HEK293T (cell line): ENCODE results near the gene OVCH1.

Experiments
- CTCF ChIA-PET: fragments of 350-600 bp; formaldehyde crosslinking; extraction: SDS; loops from one replicate; lab custom pipeline; 2021; ENCODE audit warnings: antibody characterized with exemption, inconsistent platforms; lab: Yijun Ruan, JAX
- POLR2A ChIA-PET: fragments of 350-600 bp; formaldehyde crosslinking; extraction: SDS; loops from one replicate; lab custom pipeline; 2020; ENCODE audit warnings: antibody characterized with exemption, inconsistent platforms; lab: Yijun Ruan, JAX
- DNase-seq: peaks from one replicate; pipeline ENCODE4 v3.0.0; 2012; ENCODE audit warnings: mixed read lengths; ENCODE audit errors: extremely low spot score
- ARNT ChIP-seq: fragments of 450-650 bp; IDR thresholded peaks from 2 replicates; pipeline ENCODE4 v1.6.1; 2017; ENCODE audit warnings: mild to moderate bottlenecking
- BHLHE40 ChIP-seq: fragments of 450-650 bp; IDR thresholded peaks from 2 replicates; pipeline ENCODE4 v1.6.1; 2016; ENCODE audit warnings: mild to moderate bottlenecking, moderate library complexity, borderline replicate concordance
- CTBP1 ChIP-seq: fragments of 450-650 bp; IDR thresholded peaks from 2 replicates; pipeline ENCODE4 v1.6.1; 2016; ENCODE audit warnings: borderline replicate concordance
- ELF4 ChIP-seq: fragments of 450-650 bp; IDR thresholded peaks from 2 replicates; pipeline ENCODE4 v1.6.1; 2017; ENCODE audit warnings: antibody characterized with exemption
- FOXA1 ChIP-seq: fragments of 450-650 bp; IDR thresholded peaks from 2 replicates; pipeline ENCODE4 v1.6.1; 2016; ENCODE audit warnings: mild to moderate bottlenecking
- FOXK2 ChIP-seq: fragments of 450-650 bp; IDR thresholded peaks from 2 replicates; pipeline ENCODE4 v1.6.1; 2016; ENCODE audit warnings: mild to moderate bottlenecking
- FOXM1 ChIP-seq: fragments of 450-650 bp; IDR thresholded peaks from 2 replicates; pipeline ENCODE4 v1.6.1; 2017; ENCODE audit warnings: mild to moderate bottlenecking, borderline replicate concordance
- HDGF ChIP-seq: fragments of 450-650 bp; IDR thresholded peaks from 2 replicates; pipeline ENCODE4 v1.6.1; 2017; ENCODE audit warnings: antibody characterized with exemption, borderline replicate concordance
- L3MBTL2 ChIP-seq: fragments of 450-650 bp; conservative IDR thresholded peaks from 2 replicates; pipeline ENCODE4 v1.6.1; 2016; ENCODE audit warnings: mild to moderate bottlenecking
- LEF1 ChIP-seq: fragments of 450-650 bp; IDR thresholded peaks from 2 replicates; pipeline ENCODE4 v1.6.1; 2017; ENCODE audit warnings: mild to moderate bottlenecking, borderline replicate concordance
- NFRKB ChIP-seq: fragments of 450-650 bp; IDR thresholded peaks from 2 replicates; pipeline ENCODE4 v1.6.1; 2016; ENCODE audit warnings: mild to moderate bottlenecking, moderate library complexity
- PKNOX1 ChIP-seq: fragments of 450-650 bp; IDR thresholded peaks from 2 replicates; pipeline ENCODE4 v1.6.1; 2016
- SP1 ChIP-seq: fragments of 450-650 bp; IDR thresholded peaks from 2 replicates; pipeline ENCODE4 v1.6.1; 2017
- SUZ12 ChIP-seq: fragments of 450-650 bp; IDR thresholded peaks from 2 replicates; pipeline ENCODE4 v1.6.1; 2016; ENCODE audit warnings: mild to moderate bottlenecking
- TARDBP ChIP-seq: fragments of 450-650 bp; IDR thresholded peaks from 2 replicates; pipeline ENCODE4 v1.6.1; 2016
- ZNF384 ChIP-seq: fragments of 450-650 bp; IDR thresholded peaks from 2 replicates; pipeline ENCODE4 v1.6.1; 2016

Gene OVCH1

GRCh38 chr12:29460082-29460481 is 37.4 kb downstream of the OVCH1 start:
- POLR2A ChIA-PET: no interaction called here
- DNase-seq: no peak
- TF ChIP-seq ZNF384 (no peak), SUZ12 (no peak), FOXM1 (no peak), NFRKB (no peak), FOXK2 (no peak)
- CTCF ChIA-PET: no interaction called here

GRCh38 chr12:29455087-29455486 is 42.4 kb downstream of the OVCH1 start:
- no peak for DNase-seq
- POLR2A ChIA-PET: no interaction called here
- TF ChIP-seq SUZ12 (no peak), ELF4 (no peak), ZNF384 (no peak), PKNOX1 (no peak), LEF1 (no peak), TARDBP (no peak), FOXA1 (no peak), BHLHE40 (no peak), FOXM1 (no peak), L3MBTL2 (no peak), ARNT (no peak), SP1 (no peak), NFRKB (no peak), FOXK2 (no peak), HDGF (no peak), CTBP1 (no peak)
- CTCF ChIA-PET: no interaction called here

- ChIA-PET POLR2A (no interaction called here), CTCF (no interaction called here)
- no peak for DNase-seq
- TF ChIP-seq FOXA1: no peak
- TF ChIP-seq SUZ12: no peak
- no peak for TF ChIP-seq NFRKB
- no peak for TF ChIP-seq BHLHE40
- no peak for TF ChIP-seq FOXM1
- TF ChIP-seq L3MBTL2: no peak
- no peak for TF ChIP-seq TARDBP
- no peak for TF ChIP-seq HDGF
- TF ChIP-seq SP1: no peak
- no peak for TF ChIP-seq ZNF384
- TF ChIP-seq ARNT: no peak
- TF ChIP-seq FOXK2: no peak
- no peak for TF ChIP-seq LEF1
- no peak for TF ChIP-seq PKNOX1
- no peak for TF ChIP-seq ELF4
These were observed 45.6 kb downstream of the OVCH1 start for GRCh38 chr12:29451888-29452287.

GRCh38 chr12:29448157-29448556 is 49.3 kb downstream of the OVCH1 start:
- ChIA-PET POLR2A (no interaction called here), CTCF (no interaction called here)
- DNase-seq: no peak
- TF ChIP-seq FOXM1: no peak
- no peak for TF ChIP-seq ZNF384
- TF ChIP-seq TARDBP: no peak
- no peak for TF ChIP-seq FOXA1
- no peak for TF ChIP-seq L3MBTL2
- TF ChIP-seq HDGF: no peak
- no peak for TF ChIP-seq NFRKB
- no peak for TF ChIP-seq SUZ12
- no peak for TF ChIP-seq CTBP1
- TF ChIP-seq ELF4: no peak
- no peak for TF ChIP-seq ARNT
- no peak for TF ChIP-seq PKNOX1
- no peak for TF ChIP-seq LEF1
- no peak for TF ChIP-seq SP1
- no peak for TF ChIP-seq FOXK2
- TF ChIP-seq BHLHE40: no peak

- CTCF ChIA-PET: no interaction called here
- POLR2A ChIA-PET: no interaction called here
- DNase-seq: no peak
These were observed 50.1 kb downstream of the OVCH1 start for GRCh38 chr12:29447285-29447975.

More at GRCh38 chr12:29447285-29447975, 50.1 kb downstream of the OVCH1 start:
- TF ChIP-seq ELF4 (no peak), FOXA1 (no peak), HDGF (no peak), SP1 (no peak), ZNF384 (no peak), ARNT (no peak), PKNOX1 (no peak), FOXK2 (no peak), BHLHE40 (no peak), TARDBP (no peak), NFRKB (no peak), LEF1 (no peak), L3MBTL2 (no peak), CTBP1 (no peak), SUZ12 (no peak), FOXM1 (no peak)
